NCI-H82 treated with DMSO at 0.1 percent for 48 hours (cell line): ENCODE data around the gene C14orf180.

Source experiments
- DNase-seq: peaks from one replicate; lab custom pipeline; 2025; ENCODE audit not compliant: unreplicated experiment; lab: John Stamatoyannopoulos, UW

C14orf180 gene

DNA sequence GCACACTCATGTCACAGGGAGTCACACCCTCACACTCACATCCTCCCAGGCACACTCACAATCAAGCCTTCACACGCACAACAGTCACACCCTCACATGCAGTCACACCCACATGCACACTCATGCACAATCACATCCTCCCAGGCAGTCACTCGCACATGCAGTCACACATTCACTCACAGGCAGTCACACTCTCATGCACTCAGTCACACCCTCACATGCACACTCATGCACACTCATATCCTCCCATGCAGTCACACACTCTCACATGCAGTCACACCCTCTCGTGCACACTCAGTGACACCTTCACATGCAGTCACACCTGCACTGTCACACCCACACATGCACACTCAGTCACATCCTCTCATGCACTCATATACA, 12.7 kb downstream of the C14orf180 start:
- DNase-seq: no peak

DNA sequence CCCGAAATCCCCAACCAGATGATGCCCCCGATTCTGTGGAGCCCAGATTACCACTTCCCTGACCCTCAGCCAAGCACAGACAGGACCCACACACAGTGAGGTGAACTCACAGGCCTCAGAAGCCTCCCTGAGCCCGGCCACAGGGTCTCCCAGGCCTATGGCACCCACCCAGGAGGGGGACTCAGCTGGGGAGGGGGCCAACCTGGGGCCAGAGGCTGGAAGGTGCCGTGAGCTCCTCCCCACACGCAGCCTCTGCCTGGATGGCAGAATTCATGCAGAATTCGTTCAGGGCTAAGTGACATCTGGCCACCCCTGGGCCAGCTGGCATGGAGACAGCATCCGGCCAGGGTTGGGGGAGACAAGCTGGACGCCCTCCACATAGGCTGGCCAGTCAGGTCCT, 13.2 kb downstream of the C14orf180 start:
- no peak for DNase-seq

DNA sequence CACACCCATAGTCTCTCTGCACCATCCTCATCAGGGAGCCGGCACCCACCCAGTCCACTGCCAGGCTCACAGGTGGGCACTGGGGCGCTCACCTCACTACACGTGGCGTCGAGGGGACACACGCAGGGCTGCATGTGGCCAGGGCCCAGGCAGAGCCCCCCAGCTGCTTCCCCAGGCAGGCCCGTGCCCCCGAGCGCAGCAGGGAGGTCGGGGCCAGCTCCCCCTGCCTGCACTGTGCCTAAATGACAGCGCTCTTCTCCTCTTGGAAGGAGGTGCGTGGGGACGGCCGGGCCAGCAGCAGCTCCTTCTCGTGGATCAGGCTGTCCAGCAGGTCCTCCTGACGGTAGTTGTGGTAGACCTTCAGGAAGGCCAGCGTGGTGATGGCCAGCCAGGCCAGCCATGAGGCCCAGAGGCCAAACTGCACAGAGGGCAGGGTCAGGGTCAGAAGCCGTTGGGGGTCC, 13.7 kb downstream of the C14orf180 start:
- DNase-seq: no peak

DNA sequence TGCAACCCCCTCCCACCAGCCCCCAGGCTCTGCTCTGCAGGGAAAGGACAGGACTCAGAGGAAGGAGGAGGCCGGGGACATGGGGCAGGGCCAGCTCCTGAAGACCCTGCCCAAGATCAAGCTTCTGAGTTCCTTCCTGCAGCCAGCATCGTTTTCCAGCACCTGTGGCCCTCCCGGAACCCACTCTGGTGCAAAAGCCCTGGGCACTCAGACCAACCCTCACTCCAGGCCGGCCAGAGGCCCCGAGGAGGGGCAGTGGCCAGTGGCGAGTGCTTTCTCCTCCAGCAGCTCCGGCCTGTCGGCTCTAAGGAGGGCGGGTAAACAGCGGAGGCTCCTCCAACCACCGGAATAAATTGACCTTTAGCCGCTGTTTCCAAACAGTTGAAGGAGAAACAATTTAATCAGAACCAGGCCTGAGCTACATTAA, 14.2 kb downstream of the C14orf180 start:
- no peak for DNase-seq

DNA sequence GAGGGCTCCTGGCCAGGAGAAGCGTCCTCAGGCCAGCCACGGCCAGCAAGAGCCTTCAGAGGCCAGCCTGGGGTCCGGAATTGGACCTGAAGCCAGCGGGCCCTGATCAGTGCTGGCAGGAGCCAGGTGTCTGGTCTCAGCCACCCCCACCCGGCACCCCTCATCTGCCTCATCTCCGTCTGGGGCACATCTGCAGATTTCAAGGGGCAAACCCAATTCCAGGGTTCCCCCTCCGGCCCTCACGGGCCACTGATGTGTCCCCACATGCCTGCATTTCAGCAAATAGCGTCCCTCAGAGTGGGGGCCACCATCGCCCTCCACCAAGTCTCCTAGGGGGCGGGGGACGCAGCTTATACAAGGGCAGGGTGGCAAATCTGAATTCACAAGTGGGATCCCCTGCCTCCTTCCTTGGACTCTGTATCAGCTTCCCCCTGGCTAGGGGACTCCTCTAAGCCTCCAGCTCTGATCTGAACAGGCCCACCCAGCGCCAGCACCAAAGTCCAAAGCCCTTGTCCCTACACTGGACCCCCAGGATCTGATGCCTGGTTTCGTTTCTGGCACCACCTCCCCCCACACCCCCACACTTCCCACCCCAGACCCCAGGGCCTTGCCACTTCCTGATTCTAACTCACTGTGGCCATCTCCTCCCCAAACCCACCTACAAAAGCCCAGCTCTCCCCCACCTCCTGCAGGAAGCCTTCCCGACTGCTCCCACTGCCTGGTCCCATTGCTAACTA, 14.9 kb downstream of the C14orf180 start:
- DNase-seq: no peak

DNA sequence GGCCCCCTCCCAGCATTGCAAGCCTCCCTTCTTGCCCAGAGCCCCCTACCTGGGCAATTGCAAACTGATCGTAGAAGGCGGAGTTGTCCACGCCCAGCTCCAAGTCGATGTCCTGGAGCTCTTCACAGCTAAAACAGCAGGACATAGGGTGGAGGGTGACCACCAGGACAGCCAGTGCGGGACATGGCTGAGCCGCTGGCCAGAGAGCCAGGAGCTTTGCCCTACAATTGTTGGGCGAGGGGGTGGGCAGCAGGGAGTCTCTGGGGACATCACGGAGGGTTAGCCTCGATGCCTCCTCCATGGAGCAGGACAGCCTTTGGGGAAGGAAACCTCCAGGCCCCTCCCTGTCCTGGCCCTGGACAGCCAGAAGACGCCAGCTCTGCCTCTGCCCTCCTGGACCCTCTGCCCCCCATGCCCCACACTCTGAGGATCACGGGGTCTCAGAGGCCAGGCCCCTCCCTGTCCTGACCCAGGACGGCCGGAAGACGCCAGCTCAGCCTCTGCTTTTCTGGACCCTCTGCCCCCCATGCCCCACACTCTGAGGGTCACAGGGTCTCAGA, 15.6 kb downstream of the C14orf180 start:
- DNase-seq: no peak

DNA sequence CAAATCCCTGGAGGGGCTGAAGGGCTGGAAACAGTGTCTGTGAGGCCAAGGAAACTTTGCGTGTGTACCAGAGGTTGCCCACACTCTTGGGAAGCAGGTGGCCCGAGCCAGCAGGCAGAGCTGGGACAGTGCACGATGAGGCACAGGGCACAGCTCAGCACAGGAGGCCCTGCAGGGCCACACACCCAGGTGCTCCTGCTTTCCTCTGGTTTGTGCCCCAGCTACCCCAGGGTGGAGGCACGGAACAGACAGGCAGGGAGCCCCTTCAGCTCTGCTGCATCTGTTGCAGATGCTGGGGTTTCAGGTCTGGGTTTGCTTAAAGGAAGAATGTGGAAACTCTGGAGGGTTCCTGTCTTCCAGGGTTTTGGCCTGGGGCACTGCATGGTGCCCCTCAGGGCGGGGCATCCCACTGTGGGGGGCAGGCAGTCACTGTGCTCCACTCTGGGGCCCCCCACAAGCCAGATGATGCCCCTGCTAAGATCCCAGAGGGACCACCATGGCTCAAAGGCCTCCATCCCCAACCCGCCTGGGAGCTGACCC, 16.4 kb downstream of the C14orf180 start:
- DNase-seq: no peak

- no peak for DNase-seq
Measured at GRCh38 chr14:104596451-104596918, 16.9 kb downstream of the C14orf180 start.

DNA sequence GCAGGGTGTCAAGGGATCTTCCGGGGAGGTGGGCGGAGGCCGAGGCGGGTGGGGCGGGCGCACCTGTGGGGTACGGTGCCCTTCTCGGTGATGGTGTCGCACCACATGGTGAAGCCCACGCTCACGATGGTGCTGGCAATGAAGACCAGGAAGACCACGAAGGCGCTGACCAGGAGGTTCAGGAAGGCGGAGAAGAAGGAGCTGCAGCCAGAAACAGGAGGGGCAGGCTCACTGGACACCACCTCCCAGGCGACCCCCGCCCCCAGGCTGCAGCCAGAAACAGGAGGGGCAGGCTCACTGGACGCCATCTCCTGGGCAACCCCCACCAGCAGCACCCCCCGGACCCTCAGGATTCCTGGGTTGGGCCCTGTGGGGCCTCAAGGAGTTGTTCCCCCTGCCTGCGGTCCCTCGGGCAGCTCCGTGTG, 17.4 kb downstream of the C14orf180 start:
- no peak for DNase-seq

DNA sequence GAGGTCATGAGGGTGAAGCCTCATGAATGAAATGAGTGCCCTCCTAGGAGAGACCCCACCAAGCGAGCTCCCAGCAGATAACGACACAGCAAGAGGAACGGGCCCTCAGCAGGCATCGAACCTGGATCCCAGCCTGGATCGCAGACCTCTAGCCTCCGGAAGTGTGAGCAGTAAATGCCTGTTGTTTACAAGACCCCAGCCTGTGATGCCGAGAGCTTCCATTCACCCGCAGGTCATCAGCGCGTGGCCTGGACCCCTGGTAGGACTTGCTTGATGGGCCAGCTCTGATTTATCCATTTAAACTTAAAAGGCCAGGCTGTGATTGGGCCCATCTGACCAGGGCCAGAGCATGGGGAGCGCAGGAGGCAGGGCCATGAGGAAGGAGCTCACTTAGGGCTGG, 18.0 kb downstream of the C14orf180 start:
- DNase-seq: no peak

DNA sequence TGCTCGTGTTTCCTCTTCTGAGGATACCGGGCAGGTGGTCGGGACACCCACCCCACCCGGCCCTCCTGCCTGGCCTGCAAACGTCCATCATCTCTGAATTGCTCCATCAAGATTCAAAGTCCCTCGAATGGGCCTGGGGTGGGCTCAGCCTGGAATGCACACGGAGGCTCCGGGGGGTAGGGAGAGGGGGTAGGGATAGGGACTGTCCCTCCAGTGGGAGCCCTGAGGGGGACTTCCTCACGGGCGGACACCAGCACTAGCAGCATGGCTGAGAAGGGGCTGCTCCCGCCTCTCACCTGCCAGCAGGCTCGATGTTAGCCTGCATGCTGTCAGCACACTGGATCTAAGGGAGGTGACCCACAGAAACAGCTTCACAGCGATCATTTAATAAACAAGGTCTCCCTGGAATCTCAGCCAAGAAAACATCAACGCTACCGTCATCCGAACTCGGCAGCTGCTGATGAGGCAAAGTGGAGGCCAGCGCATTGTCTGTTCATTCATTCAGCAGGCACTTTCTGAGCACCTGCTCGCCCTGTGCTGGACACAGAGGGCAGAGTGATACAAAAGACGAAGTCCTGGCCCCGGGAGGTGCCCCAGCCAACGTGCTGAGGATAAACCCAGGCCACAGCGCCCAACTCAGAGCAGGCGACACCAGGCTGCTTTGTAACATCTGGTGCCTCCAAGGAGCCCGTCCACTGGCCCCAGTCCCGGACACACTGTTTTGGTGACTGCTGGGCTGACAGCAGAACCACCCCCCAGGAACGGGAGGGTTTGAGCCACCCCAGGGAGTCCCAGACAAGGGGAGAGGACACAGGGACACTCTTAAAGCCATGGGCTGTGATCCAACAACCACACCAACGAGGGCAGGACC, 18.7 kb downstream of the C14orf180 start:
- DNase-seq: no peak

DNA sequence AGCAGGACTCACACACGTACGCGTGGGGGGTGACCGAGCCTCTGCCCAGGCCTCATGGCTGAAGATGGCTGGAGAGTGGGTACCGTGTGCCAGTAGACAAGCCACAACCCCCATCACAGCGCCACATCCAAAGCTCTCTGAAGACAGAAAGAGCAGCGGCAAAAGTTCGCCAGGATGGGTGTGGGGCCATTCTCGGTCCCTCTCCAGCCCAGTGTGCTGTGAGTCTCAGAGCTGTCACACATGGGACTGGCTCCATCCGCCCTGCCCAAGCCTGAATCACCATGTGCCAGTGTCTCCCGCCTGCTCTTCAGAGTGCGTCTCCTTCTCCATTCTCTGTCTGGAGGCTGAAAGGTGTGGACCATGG, 19.3 kb downstream of the C14orf180 start:
- DNase-seq: no peak

- no peak for DNase-seq
Measured at GRCh38 chr14:104599446-104599845, 19.9 kb downstream of the C14orf180 start.

DNA sequence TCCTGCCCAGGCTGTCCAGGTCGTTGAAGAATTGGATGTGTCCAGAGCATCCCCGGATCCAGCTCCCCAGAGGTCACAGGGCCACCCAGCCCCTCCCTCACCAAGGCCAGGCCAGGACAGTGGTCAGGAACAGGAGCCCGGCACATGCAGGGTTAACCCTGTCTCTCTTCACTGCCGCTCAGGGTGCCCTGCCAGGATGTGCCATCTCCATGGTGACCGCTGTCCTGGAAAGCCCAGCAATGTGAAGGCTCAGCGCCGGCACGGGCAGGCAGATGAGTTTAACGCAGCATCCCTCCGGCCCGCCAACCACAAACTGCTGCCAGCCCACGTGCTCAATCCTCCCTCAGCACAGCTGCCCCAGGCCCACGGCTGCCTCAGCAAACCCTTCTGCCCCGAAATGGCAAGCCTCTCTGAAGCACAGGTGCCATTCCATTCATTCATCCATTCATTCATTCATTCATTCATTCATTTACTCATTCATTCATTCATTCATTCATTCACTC, 20.6 kb downstream of the C14orf180 start:
- no peak for DNase-seq

- no peak for DNase-seq
Measured at GRCh38 chr14:104600805-104601204, 21.2 kb downstream of the C14orf180 start.

DNA sequence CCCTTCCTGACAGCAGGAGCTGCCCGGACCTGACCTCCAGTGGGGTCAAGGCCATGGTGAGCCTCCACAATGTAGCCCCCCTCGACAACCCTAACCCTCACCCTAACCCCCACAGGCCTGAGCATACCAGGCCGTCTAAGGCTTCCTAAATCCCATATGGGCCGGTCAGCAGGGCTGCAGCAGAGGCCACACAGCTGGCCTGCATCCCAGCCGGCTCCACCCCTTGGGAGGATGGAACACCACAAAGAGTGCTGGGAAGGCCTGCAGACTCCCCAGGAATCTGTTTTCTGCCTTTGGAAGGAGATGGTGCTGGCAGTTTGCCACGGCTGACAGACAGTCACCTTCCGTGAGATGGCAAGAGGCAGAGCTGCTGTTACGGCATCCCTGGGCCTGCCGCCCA, 22.2 kb downstream of the C14orf180 start:
- DNase-seq: no peak

- DNase-seq: no peak
Measured at GRCh38 chr14:104602315-104602932, 22.9 kb downstream of the C14orf180 start.

DNA sequence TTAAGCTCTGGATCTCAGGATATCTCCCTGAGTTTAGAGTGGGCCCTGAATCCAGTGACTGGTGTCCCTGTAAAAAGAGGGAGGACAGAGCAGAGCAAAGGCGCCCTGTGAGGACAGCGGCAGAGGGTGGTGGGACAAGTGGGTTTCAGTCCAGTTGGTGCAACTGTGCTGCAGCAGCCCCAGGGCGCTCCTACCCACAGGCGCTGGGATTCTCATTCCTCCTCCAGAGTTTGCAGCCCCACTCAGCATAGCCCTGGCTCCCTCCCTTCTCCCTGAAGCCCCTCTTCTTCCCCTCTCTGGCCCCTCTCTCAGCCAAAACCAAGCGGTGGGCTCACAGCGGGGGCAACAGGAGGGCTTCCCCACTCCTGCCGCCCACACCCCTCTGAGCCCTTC, 23.4 kb downstream of the C14orf180 start:
- DNase-seq: no peak

DNA sequence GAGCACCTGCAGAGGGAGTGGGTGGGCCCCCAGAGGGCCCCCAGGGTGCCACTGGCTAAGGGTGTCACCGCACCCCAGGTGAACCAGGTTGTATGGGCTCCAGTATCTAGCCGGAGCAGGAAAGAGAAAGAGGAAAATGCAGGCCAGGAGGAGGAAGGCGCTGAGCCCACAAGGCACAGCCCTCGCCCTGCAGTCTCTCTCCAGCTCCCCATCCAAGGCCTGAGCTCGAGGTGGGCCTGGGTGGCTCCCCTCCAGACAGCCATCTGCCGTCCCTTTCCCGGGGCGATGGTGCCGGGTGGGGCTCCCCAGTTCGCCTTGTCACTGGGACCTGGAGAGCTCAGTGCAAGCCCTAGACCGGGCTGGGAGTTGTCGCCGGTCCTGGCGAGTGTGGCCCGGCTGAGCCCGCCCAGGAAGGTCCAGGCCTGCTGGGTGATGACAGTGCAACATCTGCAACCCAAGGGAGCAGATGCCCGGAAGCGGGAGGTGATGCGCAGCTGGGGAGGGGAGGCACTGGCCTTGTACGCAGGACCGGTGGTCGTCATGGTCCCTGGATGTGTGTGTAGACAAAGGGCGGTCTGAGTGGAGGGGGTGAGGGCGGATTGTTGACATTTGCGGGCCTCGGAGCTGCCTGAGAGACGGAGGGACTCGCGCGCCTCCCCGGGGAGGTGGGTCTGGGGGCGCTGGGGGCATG, 24.3 kb downstream of the C14orf180 start:
- DNase-seq: no peak
